Spleen (tissue), 7 donors: ENCODE results near the gene MCF2L.

Experiments
- POLR2A ChIP-seq, 3 donors: fragments of 450-650 bp; IDR thresholded peaks; one replicate each; pipeline ENCODE4 v1.5.1; 2017; ENCODE audit warnings: antibody characterized with exemption in 3 of 3, mild to moderate bottlenecking in 1 of 3
- TF ChIP-seq, protein P1 (sequence below), 11 experiments: fragments of 200-600 bp in 7 of 11; fragments of 450-650 bp in 4 of 11; sonication (generic) in 4 of 11; IDR thresholded peaks in 8 of 11; conservative IDR thresholded peaks in 3 of 11; 1 replicate in 7 of 11; 2 replicates in 4 of 11; pipeline versions ENCODE4 v1.4.0 to v1.8.0; 2016 to 2021; ENCODE audit warnings: antibody characterized with exemption in 11 of 11, inconsistent platforms in 4 of 11, mild to moderate bottlenecking in 1 of 11
- donor health status: DM: no; HTN: no; CAD: no; lungs with moderate emphysema.
- donor health status: DM: no; HTN: no; CAD: no.
- donor health status: DM: no; HTN: no; CAD: no.

GRCh38 chr13:113075711-113076110 is 106.7 kb downstream of the MCF2L start:
- TF ChIP-seq, protein P1, sequence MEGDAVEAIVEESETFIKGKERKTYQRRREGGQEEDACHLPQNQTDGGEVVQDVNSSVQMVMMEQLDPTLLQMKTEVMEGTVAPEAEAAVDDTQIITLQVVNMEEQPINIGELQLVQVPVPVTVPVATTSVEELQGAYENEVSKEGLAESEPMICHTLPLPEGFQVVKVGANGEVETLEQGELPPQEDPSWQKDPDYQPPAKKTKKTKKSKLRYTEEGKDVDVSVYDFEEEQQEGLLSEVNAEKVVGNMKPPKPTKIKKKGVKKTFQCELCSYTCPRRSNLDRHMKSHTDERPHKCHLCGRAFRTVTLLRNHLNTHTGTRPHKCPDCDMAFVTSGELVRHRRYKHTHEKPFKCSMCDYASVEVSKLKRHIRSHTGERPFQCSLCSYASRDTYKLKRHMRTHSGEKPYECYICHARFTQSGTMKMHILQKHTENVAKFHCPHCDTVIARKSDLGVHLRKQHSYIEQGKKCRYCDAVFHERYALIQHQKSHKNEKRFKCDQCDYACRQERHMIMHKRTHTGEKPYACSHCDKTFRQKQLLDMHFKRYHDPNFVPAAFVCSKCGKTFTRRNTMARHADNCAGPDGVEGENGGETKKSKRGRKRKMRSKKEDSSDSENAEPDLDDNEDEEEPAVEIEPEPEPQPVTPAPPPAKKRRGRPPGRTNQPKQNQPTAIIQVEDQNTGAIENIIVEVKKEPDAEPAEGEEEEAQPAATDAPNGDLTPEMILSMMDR (IDR thresholded peaks at IDR 0.05 in 8 of 11, conservative IDR thresholded peaks at IDR 0.05 in 3 of 11), result no peak
- no peak for TF ChIP-seq POLR2A (IDR thresholded peaks at IDR 0.05)
